ENCODE data around the gene DPCD.
A peak's percentile ranks its signal among the peaks of the same experiment; 100 is the strongest.

Gene DPCD

DNA sequence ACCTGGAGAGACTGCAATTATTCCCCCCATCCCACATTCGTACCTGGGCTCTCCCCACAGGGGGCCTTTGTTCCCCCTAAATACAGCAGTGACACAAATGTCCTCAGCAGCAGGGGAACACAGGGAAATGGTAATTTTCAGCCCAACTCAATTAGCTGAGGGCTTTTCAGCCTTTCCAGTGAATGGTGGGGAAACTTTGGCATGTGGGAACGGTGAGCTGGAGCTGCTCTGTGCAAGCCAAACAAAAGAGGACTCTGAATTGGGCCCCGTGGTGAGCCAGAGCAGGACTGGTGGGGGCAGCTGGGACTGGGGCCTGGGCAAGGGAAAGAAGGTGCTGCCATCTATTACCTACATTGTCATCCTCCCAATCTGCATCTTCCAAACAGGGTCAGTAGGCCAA is 55.9 kb downstream of the DPCD start:
- Histone ChIP-seq H3K9me3 (ENCODE audit: control insufficient read depth, insufficient read depth, low read length) (no peaks in the 10 kb centered on the region), H3K27ac (ENCODE audit: low read length) (peak overlapping the region; percentile 64), H3K4me3 (ENCODE audit: low read length) (no peak overlapping the region), H3K4me1 (ENCODE audit: control insufficient read depth, insufficient read depth, low read length) (peaks cover 15% of the 10 kb centered on the region), H3K27me3 (ENCODE audit: control insufficient read depth, insufficient read depth, low read length) (no peaks in the 10 kb centered on the region), H3K36me3 (ENCODE audit: control insufficient read depth, insufficient read depth, low read length) (no peaks in the 10 kb centered on the region)
- no CpG with 5 or more reads among the region's 3 CpGs for WGBS (ENCODE audit: insufficient coverage, insufficient read length)
- DNase-seq (ENCODE audit: low read depth, low spot score): peak; percentile 87

DNA sequence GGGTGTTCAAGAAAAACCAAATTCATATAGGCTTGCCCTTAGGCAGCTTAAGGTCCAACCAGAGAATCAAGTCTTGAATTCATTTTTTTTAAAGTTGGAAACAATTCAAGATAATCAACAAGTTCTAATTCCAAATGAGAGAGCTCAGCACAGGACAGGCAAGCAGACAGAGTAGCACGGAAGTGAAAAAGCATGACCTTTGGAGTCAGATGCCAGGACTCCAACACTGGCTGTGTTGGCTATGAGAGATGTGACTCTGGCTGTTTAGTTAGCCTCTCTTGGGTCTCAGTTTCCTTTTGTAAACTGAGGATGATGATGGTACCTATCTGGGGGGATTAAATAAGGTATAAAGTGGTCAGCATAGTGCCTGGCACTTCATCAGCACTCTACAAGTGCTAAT is 57.5 kb downstream of the DPCD start:
- H3K36me3 ChIP-seq (ENCODE audit: control insufficient read depth, insufficient read depth, low read length): no peaks in the 10 kb centered on the region
- no peak overlapping the region for H3K27ac ChIP-seq (ENCODE audit: low read length)
- peaks cover 15% of the 10 kb centered on the region for H3K4me1 ChIP-seq (ENCODE audit: control insufficient read depth, insufficient read depth, low read length)
- DNase-seq (ENCODE audit: low read depth, low spot score): no peak
- no CpG with 5 or more reads among the region's 1 CpG for WGBS (ENCODE audit: insufficient coverage, insufficient read length)
- H3K4me3 ChIP-seq (ENCODE audit: low read length): no peak overlapping the region
- H3K27me3 ChIP-seq (ENCODE audit: control insufficient read depth, insufficient read depth, low read length): no peaks in the 10 kb centered on the region
- no peaks in the 10 kb centered on the region for H3K9me3 ChIP-seq (ENCODE audit: control insufficient read depth, insufficient read depth, low read length)

DNA sequence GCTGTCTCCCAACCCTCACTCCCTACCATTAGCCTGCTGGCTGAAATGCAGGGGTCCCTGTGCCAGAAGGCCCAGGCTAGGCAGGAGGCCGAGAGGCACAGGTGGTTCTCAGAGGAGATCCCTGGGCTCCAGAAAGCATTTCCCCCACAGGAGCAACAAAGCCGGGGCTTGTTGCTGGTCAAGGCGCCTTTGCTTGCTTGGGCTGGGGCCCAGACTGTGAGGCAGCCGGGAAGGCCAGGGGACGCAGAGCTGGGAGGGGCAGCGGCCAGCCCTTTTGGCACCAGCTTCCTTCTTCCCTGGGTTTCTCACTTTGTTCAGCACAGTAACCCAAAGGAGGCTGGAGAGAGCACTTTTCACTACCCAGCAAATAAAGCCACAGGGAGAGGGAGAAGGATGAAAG is 58.2 kb downstream of the DPCD start:
- Histone ChIP-seq H3K4me3 (ENCODE audit: low read length) (no peak overlapping the region), H3K36me3 (ENCODE audit: control insufficient read depth, insufficient read depth, low read length) (no peaks in the 10 kb centered on the region), H3K9me3 (ENCODE audit: control insufficient read depth, insufficient read depth, low read length) (no peaks in the 10 kb centered on the region), H3K27ac (ENCODE audit: low read length) (no peak overlapping the region), H3K27me3 (ENCODE audit: control insufficient read depth, insufficient read depth, low read length) (no peaks in the 10 kb centered on the region), H3K4me1 (ENCODE audit: control insufficient read depth, insufficient read depth, low read length) (peaks cover 17% of the 10 kb centered on the region)
- no CpG with 5 or more reads among the region's 6 CpGs for WGBS (ENCODE audit: insufficient coverage, insufficient read length)
- DNase-seq (ENCODE audit: low read depth, low spot score): no peak

DNA sequence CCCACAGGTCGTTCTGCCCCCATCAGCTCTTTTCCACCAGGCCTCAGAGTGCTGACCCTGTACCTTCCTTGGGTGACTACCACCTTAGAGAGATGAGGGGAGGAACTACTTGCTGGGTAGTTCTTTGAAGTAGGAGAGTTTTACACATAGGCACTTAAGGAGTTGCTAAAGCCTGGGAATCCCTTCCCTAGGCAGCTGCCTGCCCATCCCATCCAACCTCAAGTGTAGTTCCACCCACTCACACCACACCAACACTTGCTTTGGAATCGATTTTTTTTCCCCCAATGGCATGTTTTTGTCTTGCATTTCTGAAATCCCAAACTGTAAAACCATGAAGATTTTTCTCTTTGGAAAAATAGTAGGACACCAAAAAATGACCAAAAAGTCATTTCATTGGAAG is 59.1 kb downstream of the DPCD start:
- peaks cover 17% of the 10 kb centered on the region for H3K4me1 ChIP-seq (ENCODE audit: control insufficient read depth, insufficient read depth, low read length)
- no peaks in the 10 kb centered on the region for H3K9me3 ChIP-seq (ENCODE audit: control insufficient read depth, insufficient read depth, low read length)
- H3K27me3 ChIP-seq (ENCODE audit: control insufficient read depth, insufficient read depth, low read length): no peaks in the 10 kb centered on the region
- no peak overlapping the region for H3K4me3 ChIP-seq (ENCODE audit: low read length)
- H3K27ac ChIP-seq (ENCODE audit: low read length): no peak overlapping the region
- no CpG with 5 or more reads among the region's 2 CpGs for WGBS (ENCODE audit: insufficient coverage, insufficient read length)
- DNase-seq (ENCODE audit: low read depth, low spot score): no peak
- H3K36me3 ChIP-seq (ENCODE audit: control insufficient read depth, insufficient read depth, low read length): no peaks in the 10 kb centered on the region

DNA sequence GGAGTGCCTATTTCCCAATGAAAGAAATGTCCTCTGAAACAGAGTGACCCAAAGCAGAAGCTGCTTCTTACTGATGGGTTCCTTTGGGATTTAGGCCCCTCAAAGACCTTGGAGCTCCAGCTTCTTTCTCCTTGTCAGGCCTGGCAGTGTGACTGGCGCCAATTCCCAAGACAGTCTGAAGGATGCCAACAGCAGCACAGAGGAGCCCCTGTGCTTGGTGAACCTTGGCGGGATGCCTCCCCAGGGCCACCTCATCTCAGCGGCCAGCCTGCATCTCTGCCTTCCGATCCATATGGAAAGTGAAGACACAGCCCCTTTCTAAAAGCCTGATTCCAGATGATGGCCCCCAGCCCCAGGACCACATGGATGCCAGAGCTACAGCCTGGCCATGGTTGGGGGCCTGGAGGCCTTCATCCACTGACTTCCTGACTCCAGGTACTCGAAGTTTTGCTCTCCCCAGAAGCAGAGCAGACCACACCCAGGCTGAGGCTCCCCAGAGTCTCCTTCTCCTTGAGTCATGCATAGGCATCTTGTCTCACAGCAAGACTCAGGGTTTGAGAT is 61.5 kb downstream of the DPCD start:
- Histone ChIP-seq H3K9me3 (ENCODE audit: control insufficient read depth, insufficient read depth, low read length) (no peaks in the 10 kb centered on the region), H3K27me3 (ENCODE audit: control insufficient read depth, insufficient read depth, low read length) (no peaks in the 10 kb centered on the region), H3K4me3 (ENCODE audit: low read length) (no peak overlapping the region), H3K4me1 (ENCODE audit: control insufficient read depth, insufficient read depth, low read length) (peaks cover 4% of the 10 kb centered on the region), H3K36me3 (ENCODE audit: control insufficient read depth, insufficient read depth, low read length) (no peaks in the 10 kb centered on the region), H3K27ac (ENCODE audit: low read length) (no peak overlapping the region)
- DNase-seq (ENCODE audit: low read depth, low spot score): no peak
- WGBS (ENCODE audit: insufficient coverage, insufficient read length): no CpG with 5 or more reads among the region's 5 CpGs

DNA sequence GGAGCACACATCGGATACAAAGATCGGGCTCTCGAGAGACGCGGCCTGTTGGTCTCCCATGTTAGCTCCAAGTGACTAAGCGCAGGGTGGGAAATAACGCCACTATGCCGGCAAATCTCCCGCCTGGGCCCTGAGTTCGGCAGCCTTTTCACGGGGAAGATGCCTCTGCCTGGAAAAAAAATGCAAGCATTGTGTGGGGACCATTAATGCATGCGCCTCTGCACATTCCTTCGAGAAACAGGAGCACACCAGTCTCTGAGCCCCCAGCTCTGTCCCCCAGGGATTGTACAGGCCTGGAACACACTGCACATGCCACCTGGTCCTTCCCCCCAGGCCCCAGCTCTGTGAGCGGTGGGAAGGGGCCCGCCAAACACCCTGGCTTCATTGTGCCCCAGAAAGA is 62.7 kb downstream of the DPCD start:
- no peaks in the 10 kb centered on the region for H3K27me3 ChIP-seq (ENCODE audit: control insufficient read depth, insufficient read depth, low read length)
- peaks cover 2% of the 10 kb centered on the region; the same call in 1 of the 2 replicates for H3K4me1 ChIP-seq (ENCODE audit: control insufficient read depth, insufficient read depth, low read length)
- no peak for DNase-seq (ENCODE audit: low read depth, low spot score)
- WGBS (ENCODE audit: insufficient coverage, insufficient read length): no CpG with 5 or more reads among the region's 15 CpGs
- no peaks in the 10 kb centered on the region for H3K9me3 ChIP-seq (ENCODE audit: control insufficient read depth, insufficient read depth, low read length)
- H3K4me3 ChIP-seq (ENCODE audit: low read length): no peak overlapping the region
- no peaks in the 10 kb centered on the region for H3K36me3 ChIP-seq (ENCODE audit: control insufficient read depth, insufficient read depth, low read length)
- no peak overlapping the region for H3K27ac ChIP-seq (ENCODE audit: low read length)

DNA sequence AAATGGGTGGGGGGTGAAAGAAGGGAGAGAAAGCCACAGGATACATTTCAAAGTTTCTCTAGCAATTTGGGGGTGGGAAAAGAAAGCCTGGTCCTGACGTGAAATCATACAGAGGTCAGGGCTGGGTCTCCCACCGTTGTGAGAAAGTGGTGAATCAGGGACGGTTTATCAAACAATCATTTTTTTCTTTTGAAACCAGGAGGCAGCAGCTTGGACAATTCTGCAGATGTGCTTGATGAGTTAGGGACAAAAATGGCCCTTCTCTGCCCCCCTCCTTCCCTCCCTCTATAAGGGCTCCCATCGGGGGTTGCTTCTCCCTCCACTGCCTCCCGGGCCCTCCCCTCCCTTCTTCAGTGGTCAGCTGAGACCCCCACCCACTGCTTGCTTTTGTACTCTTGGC is 63.2 kb downstream of the DPCD start:
- Histone ChIP-seq H3K4me1 (ENCODE audit: control insufficient read depth, insufficient read depth, low read length) (peaks cover 2% of the 10 kb centered on the region; the same call in 1 of the 2 replicates), H3K36me3 (ENCODE audit: control insufficient read depth, insufficient read depth, low read length) (no peaks in the 10 kb centered on the region), H3K4me3 (ENCODE audit: low read length) (no peak overlapping the region), H3K27ac (ENCODE audit: low read length) (no peak overlapping the region), H3K9me3 (ENCODE audit: control insufficient read depth, insufficient read depth, low read length) (no peaks in the 10 kb centered on the region), H3K27me3 (ENCODE audit: control insufficient read depth, insufficient read depth, low read length) (no peaks in the 10 kb centered on the region)
- no peak for DNase-seq (ENCODE audit: low read depth, low spot score)
- WGBS (ENCODE audit: insufficient coverage, insufficient read length): no CpG with 5 or more reads among the region's 5 CpGs

DNA sequence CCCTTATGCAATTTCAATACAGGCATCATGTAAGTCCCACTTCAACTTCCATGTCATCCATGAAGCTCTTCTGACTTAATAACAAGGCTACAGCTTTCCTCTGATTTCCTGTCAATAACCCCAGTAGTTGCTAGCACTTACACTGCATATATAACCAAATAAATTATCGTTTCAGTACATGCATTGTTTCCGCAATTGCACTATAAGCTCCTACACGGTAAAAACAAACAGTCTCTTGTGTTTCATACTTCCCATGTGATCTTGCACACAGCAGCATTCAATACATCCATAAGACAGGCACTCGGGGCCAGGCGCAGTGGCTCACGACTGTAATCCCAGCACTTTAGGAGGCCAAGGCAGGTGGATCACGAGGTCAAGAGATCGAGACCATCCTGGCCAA is 65.4 kb downstream of the DPCD start:
- DNase-seq (ENCODE audit: low read depth, low spot score): no peak
- no peaks in the 10 kb centered on the region for H3K9me3 ChIP-seq (ENCODE audit: control insufficient read depth, insufficient read depth, low read length)
- H3K36me3 ChIP-seq (ENCODE audit: control insufficient read depth, insufficient read depth, low read length): no peaks in the 10 kb centered on the region
- no peak overlapping the region for H3K27ac ChIP-seq (ENCODE audit: low read length)
- H3K4me3 ChIP-seq (ENCODE audit: low read length): no peak overlapping the region
- no CpG with 5 or more reads among the region's 8 CpGs for WGBS (ENCODE audit: insufficient coverage, insufficient read length)
- H3K27me3 ChIP-seq (ENCODE audit: control insufficient read depth, insufficient read depth, low read length): no peaks in the 10 kb centered on the region
- peaks cover 2% of the 10 kb centered on the region; the same call in 1 of the 2 replicates for H3K4me1 ChIP-seq (ENCODE audit: control insufficient read depth, insufficient read depth, low read length)

DNA sequence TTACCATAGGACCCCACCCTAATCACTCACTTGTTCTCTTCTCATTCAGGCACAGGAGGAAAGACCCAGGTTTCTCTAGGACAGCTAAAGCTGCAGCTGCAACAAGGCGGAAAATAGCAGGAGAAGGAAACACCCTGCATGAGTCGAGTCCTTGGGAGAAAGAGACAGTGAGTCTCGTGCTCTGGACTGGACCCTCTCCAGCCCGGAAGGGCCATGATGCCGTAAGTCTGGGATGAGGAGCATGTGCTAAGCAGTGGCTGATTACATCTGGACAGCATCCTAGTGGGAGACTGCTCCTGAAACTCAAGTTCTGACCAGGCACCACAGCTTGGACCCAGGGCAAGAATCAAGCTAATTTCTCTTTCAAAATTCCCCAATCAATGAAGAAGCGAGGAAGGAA is 67.4 kb downstream of the DPCD start:
- Histone ChIP-seq H3K4me1 (ENCODE audit: control insufficient read depth, insufficient read depth, low read length) (peaks cover 8% of the 10 kb centered on the region), H3K27ac (ENCODE audit: low read length) (no peak overlapping the region), H3K4me3 (ENCODE audit: low read length) (no peak overlapping the region), H3K27me3 (ENCODE audit: control insufficient read depth, insufficient read depth, low read length) (no peaks in the 10 kb centered on the region), H3K9me3 (ENCODE audit: control insufficient read depth, insufficient read depth, low read length) (no peaks in the 10 kb centered on the region), H3K36me3 (ENCODE audit: control insufficient read depth, insufficient read depth, low read length) (no peaks in the 10 kb centered on the region)
- no CpG with 5 or more reads among the region's 6 CpGs for WGBS (ENCODE audit: insufficient coverage, insufficient read length)
- no peak for DNase-seq (ENCODE audit: low read depth, low spot score)

DNA sequence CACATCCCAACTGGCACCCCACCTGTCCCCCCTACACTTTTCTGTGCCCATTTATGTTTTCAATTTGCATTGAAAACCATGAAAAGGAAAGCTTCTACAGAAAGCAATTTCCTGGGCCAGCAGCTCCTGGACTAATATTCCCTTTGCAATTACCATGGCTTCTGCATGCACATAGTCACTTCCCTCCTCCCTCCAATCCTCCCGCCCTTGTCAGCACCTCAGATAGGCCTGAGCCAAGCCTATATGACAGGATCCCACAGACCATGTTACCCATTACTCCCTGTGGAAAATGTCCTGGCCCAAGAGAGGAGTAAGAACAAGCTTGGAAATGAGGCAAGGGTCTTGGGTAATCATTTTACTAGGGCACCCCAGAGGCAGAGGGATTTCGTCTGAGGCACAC is 68.8 kb downstream of the DPCD start:
- no CpG with 5 or more reads among the region's 2 CpGs for WGBS (ENCODE audit: insufficient coverage, insufficient read length)
- no peaks in the 10 kb centered on the region for H3K36me3 ChIP-seq (ENCODE audit: control insufficient read depth, insufficient read depth, low read length)

DNA sequence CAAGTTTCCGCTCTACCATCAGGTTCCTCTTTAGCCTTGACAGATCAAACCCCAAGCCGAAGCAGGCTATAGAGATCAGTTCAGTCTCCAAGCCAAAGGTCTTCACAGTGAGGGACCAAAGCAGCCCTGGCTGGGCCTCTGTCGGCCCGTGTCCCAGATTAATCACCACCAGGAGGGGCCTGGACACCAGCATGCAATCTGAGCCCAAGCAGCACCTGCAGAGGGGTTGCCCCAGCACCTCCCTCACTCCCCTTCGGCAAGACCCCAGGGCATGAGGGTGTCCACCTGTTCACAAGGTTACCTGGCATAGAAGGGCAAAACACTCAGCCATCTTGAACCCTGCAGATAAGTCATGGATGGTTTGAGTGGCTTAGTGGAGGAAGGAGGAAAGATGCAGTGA is 70.9 kb downstream of the DPCD start:
- no peaks in the 10 kb centered on the region for H3K36me3 ChIP-seq (ENCODE audit: control insufficient read depth, insufficient read depth, low read length)
- no peaks in the 10 kb centered on the region for H3K9me3 ChIP-seq (ENCODE audit: control insufficient read depth, insufficient read depth, low read length)
- WGBS (ENCODE audit: insufficient coverage, insufficient read length): no CpG with 5 or more reads among the region's 5 CpGs
- H3K27ac ChIP-seq (ENCODE audit: low read length): no peak overlapping the region
- H3K4me1 ChIP-seq (ENCODE audit: control insufficient read depth, insufficient read depth, low read length): peaks cover 11% of the 10 kb centered on the region
- no peak overlapping the region for H3K4me3 ChIP-seq (ENCODE audit: low read length)
- no peaks in the 10 kb centered on the region for H3K27me3 ChIP-seq (ENCODE audit: control insufficient read depth, insufficient read depth, low read length)
- DNase-seq (ENCODE audit: low read depth, low spot score): no peak

More for the DNA sequence above, 68.8 kb downstream of the DPCD start:
- Histone ChIP-seq H3K9me3 (ENCODE audit: control insufficient read depth, insufficient read depth, low read length) (no peaks in the 10 kb centered on the region), H3K4me1 (ENCODE audit: control insufficient read depth, insufficient read depth, low read length) (peaks cover 11% of the 10 kb centered on the region), H3K27me3 (ENCODE audit: control insufficient read depth, insufficient read depth, low read length) (no peaks in the 10 kb centered on the region), H3K4me3 (ENCODE audit: low read length) (no peak overlapping the region), H3K27ac (ENCODE audit: low read length) (no peak overlapping the region)
- DNase-seq (ENCODE audit: low read depth, low spot score): no peak

Measured in iPS DF 6.9 (cell line).